ENCODE data around the gene SNORC.

GRCh38 chr2:232894746-232895145 lies 24.7 kb downstream of the SNORC start:
- TF ChIP-seq CTCF (IDR thresholded peaks at IDR 0.05): no peak
- no peak for TF ChIP-seq POLR2A (IDR thresholded peaks at IDR 0.05)
- TF ChIP-seq EP300 (IDR thresholded peaks at IDR 0.05): no peak

All from suprapubic skin (tissue), 3 donors.